ENCODE results near the gene FRAS1.

DNA sequence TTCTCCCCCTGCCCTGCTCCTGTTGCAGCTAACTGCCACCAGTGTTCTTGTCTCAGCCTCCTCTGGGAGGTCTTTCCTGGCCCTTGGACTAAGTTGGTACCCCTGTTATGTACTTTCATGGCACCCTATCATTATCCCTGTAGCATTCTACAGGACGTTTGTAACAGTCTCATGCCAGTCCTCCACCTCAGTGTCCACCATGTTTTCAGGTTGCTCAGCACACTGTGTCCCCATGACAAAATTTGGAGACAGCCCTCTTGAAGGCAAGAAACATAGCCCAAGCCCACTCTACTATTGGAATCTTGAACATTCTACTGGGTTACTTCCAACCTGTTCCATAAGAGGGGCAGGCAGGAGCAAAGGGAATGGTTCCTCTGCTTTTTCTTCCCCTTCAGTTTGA lies 300.0 kb downstream of the FRAS1 start:
- TF ChIP-seq LEF1 (IDR thresholded peaks at IDR 0.05; ENCODE audit: borderline replicate concordance) (no peak), ARNT (IDR thresholded peaks at IDR 0.05) (no peak), FOXM1 (IDR thresholded peaks at IDR 0.05; ENCODE audit: borderline replicate concordance) (no peak), BHLHE40 (IDR thresholded peaks at IDR 0.05; ENCODE audit: borderline replicate concordance) (no peak), SUZ12 (IDR thresholded peaks at IDR 0.05) (no peak), SP1 (IDR thresholded peaks at IDR 0.05) (no peak), CTBP1 (IDR thresholded peaks at IDR 0.05; ENCODE audit: borderline replicate concordance) (no peak), L3MBTL2 (conservative IDR thresholded peaks at IDR 0.05) (no peak), TARDBP (IDR thresholded peaks at IDR 0.05) (no peak), FOXK2 (IDR thresholded peaks at IDR 0.05) (no peak), PKNOX1 (IDR thresholded peaks at IDR 0.05) (no peak), ZNF384 (IDR thresholded peaks at IDR 0.05) (no peak), HDGF (IDR thresholded peaks at IDR 0.05; ENCODE audit: borderline replicate concordance) (no peak), FOXA1 (IDR thresholded peaks at IDR 0.05) (no peak)

Measured in HEK293T (cell line).